ENCODE measurements around the gene WRAP73.

Gene WRAP73

DNA sequence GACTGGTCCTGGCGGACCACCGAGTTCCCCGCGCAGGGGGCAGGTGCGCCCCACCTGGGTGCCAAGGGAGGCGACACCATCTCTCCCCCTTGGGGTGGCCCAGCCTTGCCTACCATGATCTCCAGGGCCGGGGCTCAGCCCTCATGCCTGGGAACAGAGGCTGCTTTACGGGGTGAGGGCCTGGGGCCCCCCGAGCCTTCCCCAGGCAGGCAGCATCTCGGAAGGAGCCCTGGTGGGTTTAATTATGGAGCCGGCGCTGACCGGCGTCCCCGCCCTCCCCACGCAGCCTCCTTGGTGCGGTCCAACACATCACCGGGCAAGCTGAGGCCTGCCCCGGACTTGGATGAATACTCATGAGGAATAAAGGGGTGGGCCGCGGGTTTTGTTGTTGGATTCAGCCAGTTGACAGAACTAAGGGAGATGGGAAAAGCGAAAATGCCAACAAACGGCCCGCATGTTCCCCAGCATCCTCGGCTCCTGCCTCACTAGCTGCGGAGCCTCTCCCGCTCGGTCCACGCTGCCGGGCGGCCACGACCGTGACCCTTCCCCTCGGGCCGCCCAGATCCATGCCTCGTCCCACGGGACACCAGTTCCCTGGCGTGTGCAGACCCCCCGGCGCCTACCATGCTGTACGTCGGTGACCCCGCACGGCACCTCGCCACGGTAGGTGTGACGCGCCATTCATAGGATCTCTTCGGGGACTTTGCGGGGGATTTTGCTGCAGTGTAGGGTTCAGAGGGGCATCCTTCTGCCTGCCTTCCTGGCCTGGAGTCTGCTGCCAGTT, 40.6 kb upstream of the WRAP73 start:
- DNase-seq = no peak
- H3K4me1 ChIP-seq = peaks cover 19% of the 10 kb centered on the region
- no peaks in the 10 kb centered on the region for H3K27me3 ChIP-seq

GRCh38 chr1:3689138-3689750, 39.3 kb upstream of the WRAP73 start:
- no peaks in the 10 kb centered on the region for H3K27me3 ChIP-seq
- DNase-seq = no peak
- no peak for TF ChIP-seq CTCF (IDR thresholded peaks at IDR 0.05; ENCODE audit: low read depth, low read length)

More for the DNA sequence above, 40.6 kb upstream of the WRAP73 start:
- no peaks in the 10 kb centered on the region for H3K9me3 ChIP-seq
- H3K36me3 ChIP-seq = no peaks in the 10 kb centered on the region
- no peak overlapping the region for H3K4me3 ChIP-seq (ENCODE audit: low read depth, low read length)
- no peak for TF ChIP-seq CTCF (IDR thresholded peaks at IDR 0.05; ENCODE audit: low read depth, low read length)

GRCh38 chr1:3688356-3689137, 38.6 kb upstream of the WRAP73 start:
- Histone ChIP-seq H3K4me3 (ENCODE audit: low read depth, low read length) (no peak overlapping the region), H3K4me1 (peaks cover 19% of the 10 kb centered on the region), H3K27me3 (no peaks in the 10 kb centered on the region), H3K36me3 (no peaks in the 10 kb centered on the region), H3K9me3 (no peaks in the 10 kb centered on the region)
- no peak for DNase-seq
- TF ChIP-seq CTCF (IDR thresholded peaks at IDR 0.05; ENCODE audit: low read depth, low read length) = no peak

More at GRCh38 chr1:3689138-3689750, 39.3 kb upstream of the WRAP73 start:
- Histone ChIP-seq H3K4me1 (peaks cover 19% of the 10 kb centered on the region), H3K9me3 (no peaks in the 10 kb centered on the region), H3K4me3 (ENCODE audit: low read depth, low read length) (no peak overlapping the region), H3K36me3 (no peaks in the 10 kb centered on the region)

DNA sequence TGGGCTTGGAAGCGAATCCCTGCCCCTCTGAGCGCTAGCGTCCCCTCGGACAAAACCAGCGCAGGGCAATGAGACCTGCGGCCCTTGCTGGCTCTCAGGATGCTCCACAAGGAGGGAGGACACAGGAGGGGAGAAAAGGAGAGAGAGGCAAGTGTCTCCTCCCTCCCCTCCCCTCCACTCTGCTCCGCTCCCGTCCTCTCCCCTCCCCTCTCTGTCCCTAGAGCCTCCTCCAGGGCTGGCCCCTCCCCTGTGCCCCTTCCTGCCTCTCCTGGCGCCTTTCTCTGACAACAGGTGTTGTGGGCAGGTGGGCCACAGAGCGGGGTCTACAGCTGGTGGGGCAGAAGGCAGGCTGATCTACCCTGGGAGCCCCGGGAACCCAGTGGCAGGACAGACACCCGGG, 37.6 kb upstream of the WRAP73 start:
- H3K36me3 ChIP-seq = no peaks in the 10 kb centered on the region
- TF ChIP-seq CTCF (IDR thresholded peaks at IDR 0.05; ENCODE audit: low read depth, low read length) = no peak
- no peak overlapping the region for H3K4me3 ChIP-seq (ENCODE audit: low read depth, low read length)
- DNase-seq = no peak
- no peaks in the 10 kb centered on the region for H3K27me3 ChIP-seq
- no peaks in the 10 kb centered on the region for H3K9me3 ChIP-seq
- H3K4me1 ChIP-seq = peaks cover 14% of the 10 kb centered on the region

DNA sequence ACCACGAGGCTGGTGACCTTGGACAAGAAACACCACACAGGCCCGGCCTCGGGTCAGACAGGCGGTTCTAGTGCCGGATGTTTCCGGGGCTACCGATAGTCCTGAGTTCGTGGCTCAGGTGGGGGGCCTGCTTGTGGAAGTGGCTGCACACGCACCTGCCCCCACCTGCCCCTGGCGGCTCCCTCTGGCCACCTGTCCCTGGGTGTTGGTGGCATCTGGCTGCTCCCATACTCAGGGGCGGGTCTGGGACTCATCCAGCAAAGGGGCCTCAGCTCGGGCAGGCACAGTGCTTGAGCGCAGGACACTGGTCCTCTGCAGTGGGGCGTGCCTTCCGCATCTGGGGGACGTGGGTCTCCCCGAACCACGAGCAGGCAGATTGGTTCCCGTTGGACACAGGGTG, 36.0 kb upstream of the WRAP73 start:
- Histone ChIP-seq H3K9me3 (no peaks in the 10 kb centered on the region), H3K27me3 (no peaks in the 10 kb centered on the region), H3K36me3 (no peaks in the 10 kb centered on the region), H3K4me3 (ENCODE audit: low read depth, low read length) (no peak overlapping the region), H3K4me1 (peaks cover 3% of the 10 kb centered on the region)
- no peak for DNase-seq
- no peak for TF ChIP-seq CTCF (IDR thresholded peaks at IDR 0.05; ENCODE audit: low read depth, low read length)

Measured in BE2C (cell line).